Lower lobe of right lung (tissue), 2 donors: Measurements from ENCODE around the gene ATRX. TPM values are rescaled to one million over a fixed set of nuclear protein-coding genes. Genes with fewer than 3 reads are reported as not detected.
A peak's percentile ranks its signal among the peaks of the same experiment; 100 is the strongest.
"Not testable (repeated sequence)": the region's sequence is repeated elsewhere in the genome, so short reads cannot be mapped to it uniquely, and the experiment has no call there.

Experiments used
- ATAC-seq, 2 donors: fragments of 200-7000 bp; cut with Tn5 transposase; one replicate each; pipeline ENCODE4 v1.9.1; 2020 to 2022; ENCODE audit warnings: mild to moderate bottlenecking in 2 of 2, moderate library complexity in 2 of 2
- DNase-seq: peaks from one replicate; pipeline ENCODE4 v3.0.0-alpha.2; 2020
- H3K27ac ChIP-seq: fragments of 200-600 bp; one replicate; pipeline ENCODE4 v1.8.0; 2022
- H3K27me3 ChIP-seq: fragments of 200-600 bp; one replicate; pipeline ENCODE4 v1.8.0; 2022; ENCODE audit warnings: low read depth
- H3K36me3 ChIP-seq: fragments of 200-600 bp; one replicate; pipeline ENCODE4 v1.8.0; 2022; ENCODE audit warnings: mild to moderate bottlenecking
- H3K4me1 ChIP-seq: fragments of 200-600 bp; one replicate; pipeline ENCODE4 v1.8.0; 2022
- H3K4me3 ChIP-seq: fragments of 200-600 bp; one replicate; pipeline ENCODE4 v1.8.0; 2022; ENCODE audit warnings: mild to moderate bottlenecking
- H3K9me3 ChIP-seq: fragments of 200-600 bp; one replicate; pipeline ENCODE4 v1.8.0; 2022
- CTCF ChIP-seq: fragments of 200-600 bp; IDR thresholded peaks from one replicate; pipeline ENCODE4 v1.8.0; 2022; ENCODE audit warnings: antibody characterized with exemption, mild to moderate bottlenecking
- intact Hi-C: fragments of 100-400 bp; cut with DNase I; formaldehyde crosslinking; loops from one replicate; pipeline ENCODE4 v1.11.0; 2022
- long read RNA-seq: library from polyadenylated mRNA; unstranded; transcript quantifications from one replicate; pipeline ENCODE4 v2.0.0, GENCODE V29; 2021
- total RNA-seq: library from RNA; stranded (reverse); fragmentation: NEBNext Ultra II Directional; extraction: Animal tissue kit (Norgen Biotek cat#: 25700); gene quantifications from one replicate; pipeline ENCODE4 v1.2.1, GENCODE V29; 2021
- donor health status: DM: no; HTN: yes; CAD: no; lungs with severe emphysema.

ATRX gene
- 88.8 TPM for total RNA-seq
- long read RNA-seq, partial matches to known transcripts: 90 of 134 reads
- long read RNA-seq, other reads (novel, unspliced or antisense): 42 of 134 reads

- Histone ChIP-seq H3K9me3 (no peaks in the 10 kb centered on the region), H3K36me3 (no peaks in the 10 kb centered on the region), H3K4me3 (peak within 1 kb of the TSS; percentile 66), H3K27me3 (no peaks in the 10 kb centered on the region), H3K27ac (peak within 1 kb of the TSS; percentile 90), H3K4me1 (no peaks in the 10 kb centered on the region)
- peak; percentile 74 for DNase-seq
- peak; percentile 96 to 97 for ATAC-seq
- no peak for TF ChIP-seq CTCF
- intact Hi-C loops: no loop called here
These were observed at the start of gene ATRX for GRCh38 chrX:77785486-77786364. Gene ATRX, minus strand, starts transcription at chrX:77786216. Its CDS starts 215 bp downstream, at chrX:77786001.

- H3K4me3 ChIP-seq, ATAC-seq, intact Hi-C loops, H3K4me1 ChIP-seq, H3K27ac ChIP-seq, H3K9me3 ChIP-seq, H3K27me3 ChIP-seq, DNase-seq: not testable (repeated sequence)
- H3K36me3 ChIP-seq: peaks cover 19% of the 10 kb centered on the region
These were observed 45.5 kb upstream of the ATRX start for GRCh38 chrX:77831544-77831943.

GRCh38 chrX:77821989-77822388 lies 36.0 kb upstream of the ATRX start:
- intact Hi-C loops, H3K9me3 ChIP-seq, H3K27ac ChIP-seq, H3K4me1 ChIP-seq, H3K27me3 ChIP-seq, ATAC-seq, H3K4me3 ChIP-seq, H3K36me3 ChIP-seq, DNase-seq: not testable (repeated sequence)

- no peak overlapping the region for H3K4me3 ChIP-seq
- DNase-seq (no peak), ATAC-seq (no peak)
- no peaks in the 10 kb centered on the region for H3K9me3 ChIP-seq
- no peaks in the 10 kb centered on the region for H3K36me3 ChIP-seq
- H3K4me1 ChIP-seq: no peaks in the 10 kb centered on the region
- H3K27ac ChIP-seq: no peak overlapping the region
- intact Hi-C loops: no loop called here
- H3K27me3 ChIP-seq: no peaks in the 10 kb centered on the region
- no peak for TF ChIP-seq CTCF
These were observed 34.2 kb upstream of the ATRX start for GRCh38 chrX:77820091-77820727.

GRCh38 chrX:77814210-77814609 lies 28.2 kb upstream of the ATRX start:
- Histone ChIP-seq H3K4me1 (no peaks in the 10 kb centered on the region), H3K27me3 (no peaks in the 10 kb centered on the region), H3K4me3 (no peak overlapping the region), H3K36me3 (no peaks in the 10 kb centered on the region), H3K27ac (no peak overlapping the region), H3K9me3 (no peaks in the 10 kb centered on the region)
- no peak for TF ChIP-seq CTCF
- no peak for DNase-seq
- ATAC-seq: no peak
- intact Hi-C loops: no loop called here

- Histone ChIP-seq H3K9me3 (no peaks in the 10 kb centered on the region), H3K4me3 (no peak overlapping the region), H3K27ac (no peak overlapping the region), H3K27me3 (no peaks in the 10 kb centered on the region), H3K36me3 (no peaks in the 10 kb centered on the region), H3K4me1 (no peaks in the 10 kb centered on the region)
- intact Hi-C loops: no loop called here
- TF ChIP-seq CTCF: no peak
- DNase-seq: no peak
- no peak for ATAC-seq
These were observed 16.2 kb upstream of the ATRX start for GRCh38 chrX:77802201-77802600.
